IPS-11a (cell line): ENCODE data around the gene POLDIP3.
A peak's percentile ranks its signal among the peaks of the same experiment; 100 is the strongest.

Source experiments
- H3K4me3 ChIP-seq: one replicate; pipeline ENCODE4 v1.5.1; 2013; ENCODE audit warnings: low read depth, low read length, control low read depth

POLDIP3 gene, protein sequence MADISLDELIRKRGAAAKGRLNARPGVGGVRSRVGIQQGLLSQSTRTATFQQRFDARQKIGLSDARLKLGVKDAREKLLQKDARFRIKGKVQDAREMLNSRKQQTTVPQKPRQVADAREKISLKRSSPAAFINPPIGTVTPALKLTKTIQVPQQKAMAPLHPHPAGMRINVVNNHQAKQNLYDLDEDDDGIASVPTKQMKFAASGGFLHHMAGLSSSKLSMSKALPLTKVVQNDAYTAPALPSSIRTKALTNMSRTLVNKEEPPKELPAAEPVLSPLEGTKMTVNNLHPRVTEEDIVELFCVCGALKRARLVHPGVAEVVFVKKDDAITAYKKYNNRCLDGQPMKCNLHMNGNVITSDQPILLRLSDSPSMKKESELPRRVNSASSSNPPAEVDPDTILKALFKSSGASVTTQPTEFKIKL

DNA sequence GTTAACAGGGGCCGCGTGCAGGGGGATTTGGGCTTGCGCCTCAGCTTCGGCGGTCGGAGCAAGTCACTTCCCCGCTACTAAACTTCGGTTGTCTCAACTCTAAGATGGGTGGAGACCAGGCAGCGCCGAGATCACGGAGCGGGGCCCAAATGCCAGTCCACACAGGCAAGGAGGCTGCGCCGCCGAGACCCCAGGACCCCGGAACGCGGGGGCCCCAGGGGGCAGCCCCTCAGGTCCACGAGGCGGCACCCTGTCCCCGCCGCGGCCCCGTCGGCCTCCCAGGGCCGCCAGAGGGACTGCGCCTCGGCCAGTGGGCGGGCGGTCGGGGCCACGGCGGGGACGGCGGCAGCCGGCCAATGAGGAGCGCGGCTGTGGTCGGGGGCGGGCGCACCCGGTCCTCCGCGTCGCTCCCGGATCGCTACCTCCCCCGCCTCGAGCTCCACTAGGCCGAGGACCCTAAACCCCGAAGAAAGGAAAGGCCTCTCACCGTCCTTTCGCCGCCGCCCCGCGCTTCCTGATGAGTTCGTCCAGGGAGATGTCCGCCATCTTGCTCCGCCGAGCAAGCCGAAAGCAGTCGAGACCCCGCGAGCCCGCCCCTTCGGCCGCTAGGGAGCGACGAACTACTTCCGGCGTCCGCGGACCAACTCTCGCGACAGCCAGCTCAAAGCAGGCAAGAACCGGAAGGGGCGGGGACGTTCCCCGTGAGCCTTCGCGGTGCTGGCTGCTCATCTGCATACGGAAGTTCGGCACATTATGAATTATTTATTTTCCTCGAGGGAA, at the start of gene POLDIP3:
Gene POLDIP3 (minus strand): TSS at position 572 of the 780 bp plus-strand sequence. CDS start 26 bp downstream, at position 546.
- H3K4me3 ChIP-seq = peak within 1 kb of the TSS; percentile 95

DNA sequence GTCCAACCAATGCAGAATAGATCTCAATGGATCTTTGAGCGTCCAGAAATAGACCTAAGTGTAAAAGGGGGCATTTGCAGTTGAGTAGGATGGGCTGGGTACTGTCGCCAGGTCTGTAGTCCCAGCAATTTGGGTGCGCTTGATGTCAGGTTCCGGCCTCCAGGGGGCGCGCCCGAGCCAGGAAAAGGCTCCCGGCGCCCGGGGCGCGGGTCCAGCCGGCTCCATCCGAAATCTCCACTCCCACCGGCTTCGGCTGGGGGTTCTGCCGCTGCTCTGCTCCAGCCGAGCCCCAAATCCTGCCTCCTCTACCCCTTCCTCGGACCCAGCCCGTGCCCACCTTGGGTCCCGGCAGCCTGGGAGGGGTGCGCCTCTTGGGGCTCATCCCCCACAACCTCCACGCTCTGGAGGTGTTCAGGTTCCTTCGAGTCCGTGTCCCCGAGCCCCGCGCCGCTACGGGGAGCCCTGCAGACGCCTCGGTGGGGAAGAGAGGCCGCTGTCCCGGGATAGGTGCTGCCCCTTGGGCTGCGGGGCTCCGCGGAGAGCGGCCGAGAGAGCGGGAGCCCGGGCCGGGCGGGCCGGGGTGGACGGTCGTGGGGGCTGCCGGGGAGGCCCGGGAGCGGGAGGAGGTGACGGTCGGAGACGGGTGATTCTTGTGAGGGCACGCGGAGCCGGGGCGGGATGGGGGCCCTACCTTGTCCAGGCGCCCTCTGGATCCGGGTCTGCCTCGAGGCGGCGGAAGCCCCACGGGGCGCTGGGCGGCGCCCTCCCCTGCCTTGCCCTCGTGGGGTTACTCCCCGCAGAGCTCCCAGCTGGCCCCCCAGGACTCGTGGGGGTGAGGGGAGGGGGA, 47.5 kb upstream of the POLDIP3 start:
- peak overlapping the region; percentile 37 for H3K4me3 ChIP-seq

DNA sequence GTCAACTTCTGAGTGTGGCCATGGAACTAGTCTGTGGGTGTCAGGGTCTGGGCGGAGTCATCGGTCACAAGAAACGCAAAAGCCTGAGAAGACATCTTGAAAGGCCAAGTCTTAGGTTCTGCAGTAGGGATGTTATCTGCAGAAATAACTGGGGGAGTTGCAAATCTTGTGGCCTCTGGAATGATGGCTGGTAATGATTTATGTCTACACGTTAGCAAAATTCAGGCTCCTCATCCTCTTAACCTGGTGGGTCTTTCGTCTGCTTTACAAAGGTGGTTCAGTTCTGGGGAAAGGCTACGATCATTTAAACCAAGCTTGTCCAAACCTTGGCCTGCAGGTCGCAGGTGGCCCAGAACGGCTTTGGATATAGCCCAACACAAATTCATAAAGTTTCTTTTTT, 41.9 kb upstream of the POLDIP3 start:
- H3K4me3 ChIP-seq = no peak overlapping the region

DNA sequence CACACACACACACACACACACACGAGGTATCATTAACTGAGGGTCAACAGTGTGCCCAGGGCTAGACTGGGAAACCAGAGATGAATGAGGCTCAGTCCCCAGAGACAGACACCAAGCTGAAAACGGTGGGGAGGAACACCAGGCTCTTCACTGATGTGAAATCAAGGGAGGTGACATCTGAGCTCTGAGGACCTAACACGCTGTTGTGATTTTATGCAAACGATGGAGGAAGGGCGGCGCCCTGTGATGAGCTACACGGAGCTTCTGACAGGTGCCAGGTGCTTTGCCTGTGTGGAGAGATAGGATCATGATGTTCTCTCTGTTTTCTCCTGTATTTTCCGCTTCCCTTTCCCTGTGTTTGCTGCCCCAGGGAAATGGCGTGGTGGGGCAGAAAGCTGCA, 41.0 kb upstream of the POLDIP3 start:
- no peak overlapping the region for H3K4me3 ChIP-seq

DNA sequence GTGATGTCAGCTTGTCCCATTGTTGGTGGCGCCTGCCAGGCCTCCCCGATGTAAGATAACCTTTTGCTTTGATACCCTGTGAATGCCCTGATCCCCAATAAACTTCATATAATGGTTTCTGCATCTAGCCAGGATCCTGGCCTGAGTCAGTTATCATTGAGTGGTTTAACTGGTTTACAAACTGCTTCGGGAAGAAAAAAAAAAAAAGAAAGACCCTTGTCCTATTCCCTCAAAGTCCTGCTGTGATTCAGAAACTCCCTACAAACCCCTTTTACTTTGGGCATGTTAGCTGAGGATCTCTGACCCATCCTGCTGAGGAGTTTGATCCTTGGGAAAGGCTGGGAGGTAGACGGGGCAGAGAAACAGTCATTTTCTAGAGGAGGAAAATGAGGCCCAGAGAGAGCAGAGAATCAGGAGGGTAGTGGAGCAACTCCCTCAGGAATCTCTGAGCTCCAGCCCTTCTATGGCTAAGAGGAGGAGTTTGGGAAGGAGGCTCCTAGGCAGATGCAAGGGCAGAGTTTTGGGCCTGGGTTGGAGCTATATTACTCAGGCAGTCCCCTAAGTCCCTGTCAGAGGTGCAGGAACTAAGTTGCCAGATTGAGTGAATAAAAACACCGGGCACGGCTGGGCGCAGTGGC, 39.9 kb upstream of the POLDIP3 start:
- no peak overlapping the region for H3K4me3 ChIP-seq

DNA sequence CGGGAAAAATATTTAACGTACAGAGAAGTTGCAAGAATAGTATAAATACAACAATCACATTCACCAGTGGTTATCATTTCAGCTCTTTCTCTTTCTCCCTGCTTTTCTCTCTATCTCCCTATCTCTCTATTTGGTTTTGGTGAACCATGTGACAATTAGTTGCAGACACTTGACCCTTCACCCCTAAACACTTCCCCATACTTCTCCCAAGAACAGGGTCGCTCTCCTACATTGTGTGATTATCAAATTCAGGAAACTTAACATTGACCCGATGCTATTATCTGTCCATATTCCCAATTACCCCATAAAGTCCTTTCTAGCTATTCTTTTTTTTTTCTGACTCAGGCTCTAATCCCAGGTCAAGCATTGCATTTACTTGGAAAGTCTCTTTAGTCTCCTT, 39.3 kb upstream of the POLDIP3 start:
- H3K4me3 ChIP-seq = no peak overlapping the region

DNA sequence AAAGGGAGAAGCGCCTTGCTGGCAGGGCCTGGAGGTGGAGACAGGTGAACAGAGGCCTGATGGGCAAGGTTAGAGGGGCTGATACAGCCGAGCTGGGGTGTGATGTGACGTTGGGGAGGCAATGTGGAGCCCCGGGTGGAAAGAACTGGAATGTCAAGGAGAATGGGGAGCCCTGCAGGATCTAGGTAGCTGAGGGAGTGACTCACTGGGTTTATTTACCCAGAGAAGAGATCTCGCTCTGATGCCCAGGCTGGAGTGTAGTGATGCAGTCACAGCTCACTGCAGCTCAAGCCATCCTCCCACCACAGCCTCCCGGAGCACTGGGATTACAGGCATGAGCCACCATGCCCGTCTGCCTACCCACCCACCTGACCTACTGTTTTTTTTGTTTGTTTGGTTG, 36.5 kb upstream of the POLDIP3 start:
- no peak overlapping the region for H3K4me3 ChIP-seq

DNA sequence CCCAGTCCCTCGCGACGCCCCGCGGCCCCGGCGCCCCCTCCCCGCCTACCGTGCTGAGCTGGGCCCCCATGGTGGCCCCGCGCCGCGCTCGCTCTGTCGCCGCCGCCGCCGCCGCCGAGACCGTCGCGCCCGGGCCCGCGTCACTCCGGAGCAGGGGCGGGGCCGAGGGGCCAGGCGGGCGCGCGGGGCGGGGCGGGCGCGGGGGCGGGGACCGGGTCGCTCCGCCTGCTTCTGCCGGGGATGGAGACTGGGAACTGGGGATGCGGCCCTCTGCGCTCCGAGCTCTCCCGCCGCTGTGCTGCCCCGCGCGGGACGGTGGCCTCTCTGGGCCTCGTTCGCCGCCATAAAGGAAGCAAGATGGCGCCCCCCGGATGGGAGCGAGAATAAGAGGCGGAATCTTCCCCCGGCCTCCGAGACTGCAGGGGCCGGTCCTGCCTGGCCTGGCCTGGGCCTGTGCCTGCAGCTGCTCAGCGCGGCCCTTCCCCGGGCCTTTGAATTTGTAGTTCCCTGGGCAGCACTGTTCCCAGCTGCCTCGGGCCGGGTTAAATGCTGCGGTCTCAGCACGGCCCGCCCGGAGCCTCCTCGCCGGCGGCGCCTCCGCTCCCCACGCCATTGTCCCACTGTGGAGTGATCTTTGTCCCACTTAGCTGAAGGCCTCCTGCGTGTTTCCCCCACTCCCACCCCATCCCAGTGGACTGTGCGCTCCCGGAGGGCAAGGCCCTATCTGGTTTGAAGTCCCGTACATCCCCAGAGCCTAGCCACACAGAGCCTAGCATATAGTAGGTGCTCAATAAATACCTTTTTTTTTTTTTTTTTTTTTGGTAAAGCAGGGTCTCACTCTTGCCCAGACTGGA, 34.8 kb upstream of the POLDIP3 start, which contains the start of gene CYB5R3:
Gene CYB5R3 (minus strand): TSS at position 147 of the 854 bp plus-strand sequence. CDS start 77 bp downstream, at position 70.
- peak within 1 kb of the TSS; percentile 95 for H3K4me3 ChIP-seq

DNA sequence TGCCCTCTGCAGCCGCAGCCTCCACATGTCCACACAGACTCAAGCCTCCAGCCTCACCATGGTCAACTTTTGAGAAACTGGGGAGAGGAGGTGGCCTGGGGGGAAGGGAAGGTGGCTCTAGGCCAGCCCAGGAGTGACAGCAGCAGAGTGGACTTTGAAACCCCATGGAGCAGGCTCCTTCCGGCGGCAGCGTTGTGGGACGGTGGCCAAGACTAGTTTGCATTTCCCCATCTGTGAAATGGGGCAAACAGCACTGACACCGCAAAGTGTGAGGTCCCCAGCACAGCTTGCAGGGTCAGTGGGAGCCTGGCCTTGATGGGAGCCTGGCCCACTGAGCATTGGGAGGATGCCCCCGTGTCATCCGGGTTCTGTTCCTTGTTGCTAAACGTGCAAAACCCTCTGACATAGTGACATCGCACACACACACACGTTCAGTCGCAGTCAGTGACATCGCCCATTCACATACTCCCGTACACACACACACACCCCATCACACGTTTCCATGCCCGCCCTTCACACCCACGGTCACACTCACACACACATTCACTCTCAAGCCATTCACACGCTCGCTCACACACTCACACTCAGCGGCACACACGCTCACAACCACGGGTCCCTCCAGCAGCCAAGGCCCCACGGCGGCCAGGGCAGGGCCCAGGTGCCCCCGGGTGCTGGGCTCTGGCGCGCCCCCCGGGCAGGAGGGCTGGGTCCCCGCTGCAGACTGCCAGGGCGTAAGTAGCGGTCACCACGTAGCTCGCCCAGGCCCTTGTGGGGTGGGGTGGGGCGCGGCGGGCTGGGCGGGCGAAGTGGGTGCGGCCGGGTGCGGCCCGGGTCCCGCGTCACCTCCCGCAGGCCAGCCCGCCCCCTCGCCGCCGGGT, 33.9 kb upstream of the POLDIP3 start:
- peak overlapping the region; percentile 95 for H3K4me3 ChIP-seq

DNA sequence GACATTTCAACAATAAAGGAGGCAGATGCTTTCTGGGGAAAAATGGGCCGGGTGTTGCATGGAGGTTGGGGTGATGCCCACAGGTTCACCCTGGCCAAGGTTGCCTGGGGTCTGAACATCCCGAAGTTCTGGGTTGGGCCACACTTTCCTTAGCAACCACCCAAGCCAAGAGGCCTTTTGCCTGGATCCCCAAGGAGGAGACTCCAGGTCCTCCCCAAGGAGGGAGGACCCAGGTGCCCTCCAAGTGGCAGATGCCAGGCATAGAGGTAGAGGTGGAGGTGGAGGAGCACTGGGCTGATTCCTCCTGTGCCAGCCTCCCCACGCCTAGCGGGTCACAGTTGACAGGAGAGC, 33.3 kb upstream of the POLDIP3 start:
- H3K4me3 ChIP-seq = no peak overlapping the region

DNA sequence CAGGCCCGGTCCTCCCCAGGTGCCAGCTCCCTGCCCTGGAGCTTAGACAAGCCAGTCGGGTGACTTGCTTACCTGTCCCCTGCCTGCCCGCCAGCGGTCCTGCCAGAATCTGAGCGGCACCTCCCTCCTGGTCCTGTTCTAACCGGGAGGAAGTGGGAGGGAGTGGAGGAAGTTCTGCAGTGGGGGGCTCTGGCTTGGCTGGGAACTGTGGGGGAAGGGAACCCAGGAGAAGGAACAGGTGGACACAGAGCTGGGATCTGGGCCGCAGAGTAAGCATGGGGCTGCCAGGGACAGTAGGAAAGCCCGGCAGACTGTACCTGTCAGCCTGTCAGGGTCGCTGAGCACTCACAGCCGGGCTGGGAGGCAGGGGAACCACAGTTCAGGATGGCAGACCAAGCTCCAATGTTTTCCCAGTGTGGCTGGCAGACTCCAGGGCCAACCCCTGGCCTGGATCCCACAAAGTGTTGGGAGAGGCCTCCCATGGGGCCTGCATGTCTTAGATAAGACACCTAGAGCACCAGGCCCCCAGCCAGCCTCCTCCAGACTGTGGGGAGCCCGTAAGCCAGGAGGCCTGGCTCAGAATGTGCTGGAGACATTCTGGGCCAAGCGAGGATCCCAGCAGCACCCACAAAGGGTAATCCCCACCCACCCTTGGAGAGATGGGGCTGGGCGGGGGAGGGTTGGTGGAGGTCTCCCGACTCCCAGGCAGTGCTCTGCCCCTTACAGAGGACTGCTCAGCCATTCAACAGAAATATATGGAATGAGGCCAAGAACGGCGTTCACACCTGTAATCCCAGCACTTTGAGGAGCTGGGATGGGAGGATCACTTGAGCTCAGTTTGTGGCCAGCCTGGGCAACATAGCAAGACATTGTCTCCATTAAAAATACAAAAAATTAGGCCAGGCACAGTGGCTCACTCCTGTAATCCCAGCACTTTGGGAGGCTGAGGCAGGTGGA, 32.2 kb upstream of the POLDIP3 start:
- no peak overlapping the region for H3K4me3 ChIP-seq

DNA sequence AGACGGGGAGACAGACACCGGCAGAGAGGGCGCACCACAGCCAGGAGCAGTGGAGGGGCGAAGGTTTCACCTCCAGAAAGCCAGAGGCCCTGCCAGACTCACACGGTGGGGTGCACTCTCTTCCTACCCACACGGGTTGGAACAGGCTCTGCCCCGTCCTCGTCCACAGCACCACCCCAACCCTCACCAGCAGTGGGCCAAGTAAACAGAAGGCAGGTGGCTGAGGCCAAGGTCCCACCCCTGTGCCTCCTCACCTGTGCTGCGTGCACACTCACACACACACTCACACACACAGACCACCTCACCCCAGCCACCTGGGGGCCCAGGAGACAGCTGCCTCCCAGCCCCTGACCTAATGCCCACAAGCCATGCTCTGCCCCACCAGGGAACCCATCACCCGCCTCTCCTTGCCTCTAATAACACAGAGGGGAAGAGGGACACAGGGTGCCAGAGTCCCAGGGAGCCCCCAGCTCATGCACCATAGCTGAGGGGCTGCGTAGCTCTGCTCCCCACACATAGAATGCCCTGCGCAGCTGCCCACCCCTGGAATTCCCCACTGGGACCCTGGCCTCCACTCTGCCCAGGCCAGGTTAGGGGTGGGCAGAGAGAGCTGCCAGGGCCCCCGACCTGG, 31.4 kb upstream of the POLDIP3 start:
- no peak overlapping the region for H3K4me3 ChIP-seq

DNA sequence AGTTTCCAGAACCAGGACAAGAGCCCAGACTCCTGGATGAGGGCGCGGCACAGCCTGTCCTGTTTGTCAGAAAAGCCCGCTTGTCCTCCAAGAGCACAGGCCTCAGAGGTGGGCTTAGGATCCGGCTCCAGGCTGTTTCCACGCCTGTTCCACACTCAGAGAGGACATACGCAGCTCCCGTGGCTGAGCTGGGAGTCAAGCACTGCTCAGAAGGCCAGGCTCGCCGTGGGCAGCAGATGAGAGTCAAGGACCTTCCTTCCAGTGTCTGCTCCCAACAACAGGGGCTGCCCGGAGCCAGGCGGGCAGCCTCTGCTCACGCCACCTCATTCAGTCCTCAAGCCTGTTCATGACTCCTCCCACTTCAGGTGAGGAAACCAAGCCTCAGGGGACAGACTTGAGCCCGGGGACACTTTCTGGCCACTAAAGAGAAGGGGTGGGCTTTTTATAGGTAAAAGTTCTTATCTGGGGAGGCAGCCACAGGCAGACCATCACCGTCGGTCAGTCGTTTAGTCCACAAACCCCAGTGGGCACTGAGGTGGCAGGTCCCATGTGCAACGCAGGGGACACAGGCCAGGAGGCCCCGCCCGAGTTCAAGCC, 30.8 kb upstream of the POLDIP3 start:
- no peak overlapping the region for H3K4me3 ChIP-seq

DNA sequence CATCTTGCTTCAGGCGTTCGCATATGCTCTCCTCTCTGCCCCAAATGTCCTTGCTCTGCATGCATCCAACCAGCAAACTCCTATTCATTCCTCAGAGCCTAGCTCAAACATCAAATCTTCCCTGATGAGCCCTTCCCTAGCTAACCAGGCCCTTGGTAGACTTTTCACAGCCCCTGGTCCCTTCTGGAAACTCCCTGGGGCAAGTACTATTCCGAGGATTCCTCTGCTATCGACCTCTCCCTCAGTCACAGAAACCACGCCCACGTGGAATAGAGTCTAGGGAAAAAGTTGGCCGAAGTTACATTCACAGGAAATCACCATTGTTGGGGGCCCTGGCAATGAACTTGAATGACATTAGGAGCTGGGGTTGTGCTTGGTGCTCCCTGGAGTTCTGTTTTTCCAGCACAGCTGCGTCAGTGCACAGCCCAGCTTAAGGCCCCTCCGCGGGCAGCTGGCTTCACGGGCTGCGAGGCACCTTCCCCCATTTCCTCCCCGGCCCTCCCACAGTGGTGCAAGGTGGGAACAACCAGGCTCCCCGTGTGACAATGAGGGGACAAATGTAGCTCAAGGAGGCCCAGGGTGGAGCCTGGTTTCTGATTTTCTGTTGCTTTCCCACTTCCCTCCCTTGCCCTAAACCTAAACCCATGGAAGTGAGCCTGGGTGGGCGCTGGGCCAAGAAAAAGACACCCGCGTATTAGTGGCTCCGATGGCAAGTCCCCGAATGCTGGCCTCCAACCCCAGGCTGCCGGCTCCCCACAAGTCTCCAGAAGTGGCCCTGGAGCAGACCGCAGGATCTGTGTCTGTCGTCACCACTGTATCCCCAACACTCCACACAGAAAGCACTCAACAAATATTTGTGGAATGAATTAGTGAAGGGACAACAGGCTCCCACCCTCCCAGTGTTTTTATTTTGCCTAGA, 30.0 kb upstream of the POLDIP3 start:
- no peak overlapping the region for H3K4me3 ChIP-seq

DNA sequence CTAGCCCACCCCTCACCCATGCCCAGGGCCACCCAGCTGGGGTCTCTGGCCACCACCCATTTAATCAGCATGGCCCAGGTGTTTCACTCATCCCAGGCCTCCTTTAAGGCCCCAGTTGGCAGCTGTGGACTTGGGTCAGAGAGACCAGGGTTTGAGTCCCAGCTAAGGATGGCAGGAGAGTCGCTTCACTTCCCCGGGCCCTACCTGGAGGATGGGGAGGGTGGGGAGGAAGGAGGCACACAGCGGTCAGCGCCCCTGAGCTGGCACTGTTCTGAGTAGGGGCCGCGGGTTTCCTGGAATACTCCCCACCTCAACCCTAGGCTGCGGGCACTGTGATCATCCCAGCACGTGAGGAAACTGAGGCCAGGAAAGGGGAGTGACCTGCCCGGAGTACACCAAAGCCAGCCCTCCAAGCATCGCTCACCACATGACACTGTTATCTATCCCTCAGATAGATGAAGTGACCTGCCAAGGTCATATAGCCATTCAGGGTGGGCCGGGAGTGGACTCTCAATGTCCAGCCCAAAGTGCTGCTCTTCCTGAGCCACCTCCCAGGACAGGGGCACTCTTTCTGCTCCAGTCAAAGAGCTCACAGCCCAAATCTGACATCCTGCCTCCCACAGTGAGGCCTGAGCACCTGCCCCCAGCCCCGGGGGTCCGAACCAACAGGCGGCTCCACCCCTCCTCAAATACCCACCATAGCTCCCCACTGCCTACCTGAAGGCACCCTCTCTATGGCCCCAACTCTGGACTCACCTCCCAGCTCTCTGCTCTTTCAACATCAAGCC, 29.1 kb upstream of the POLDIP3 start:
- H3K4me3 ChIP-seq = no peak overlapping the region
